Fibroblast of pulmonary artery (primary cell): ENCODE measurements around the gene CGNL1.

Experiments used
- DNase-seq: peaks from one replicate; pipeline ENCODE4 v3.0.0-alpha.2; 2010; ENCODE audit warnings: low read depth
- H3K4me3 ChIP-seq: replicated peaks from 2 replicates; pipeline ENCODE4 v1.5.1; 2011; ENCODE audit warnings: low read depth, mild to moderate bottlenecking, control low read depth, low read length, moderate library complexity
- CTCF ChIP-seq: IDR thresholded peaks from 2 replicates; pipeline ENCODE4 v1.5.1; 2011; ENCODE audit warnings: mild to moderate bottlenecking, control low read depth, low read length, inconsistent platforms; ENCODE audit errors: missing control alignments

Gene CGNL1

GRCh38 chr15:57376696-57377477 lies 582 bp downstream of the CGNL1 start:
- DNase-seq: peak; percentile 46
- H3K4me3 ChIP-seq: peak overlapping the region; percentile 67
- TF ChIP-seq CTCF: no peak

GRCh38 chr15:57377478-57377847 lies 1.2 kb downstream of the CGNL1 start:
- DNase-seq: no peak
- H3K4me3 ChIP-seq: peak overlapping the region; percentile 67
- no peak for TF ChIP-seq CTCF

- H3K4me3 ChIP-seq: no peak overlapping the region
- TF ChIP-seq CTCF: no peak
- no peak for DNase-seq
These were observed 3.2 kb downstream of the CGNL1 start for GRCh38 chr15:57379487-57379886.

- no peak overlapping the region for H3K4me3 ChIP-seq
- TF ChIP-seq CTCF: no peak
- no peak for DNase-seq
These were observed 4.5 kb downstream of the CGNL1 start for GRCh38 chr15:57380854-57381253.

- no peak for TF ChIP-seq CTCF
- no peak overlapping the region for H3K4me3 ChIP-seq
- DNase-seq: no peak
These were observed 5.9 kb downstream of the CGNL1 start for GRCh38 chr15:57382215-57382614.

GRCh38 chr15:57382969-57383368 lies 6.7 kb downstream of the CGNL1 start:
- TF ChIP-seq CTCF: no peak
- H3K4me3 ChIP-seq: no peak overlapping the region
- no peak for DNase-seq

- DNase-seq: peak; percentile 51
- TF ChIP-seq CTCF: no peak
- H3K4me3 ChIP-seq: no peak overlapping the region
These were observed 7.7 kb downstream of the CGNL1 start for GRCh38 chr15:57384024-57384423.
